GM20000 (cell line): Measurements from ENCODE around the gene HDAC11.

Source experiments
- DNase-seq: peaks from one replicate; pipeline ENCODE4 v3.0.0; 2012; ENCODE audit warnings: low spot score
- CTCF ChIP-seq: IDR thresholded peaks from 2 replicates; pipeline ENCODE4 v1.5.1; 2012; ENCODE audit warnings: mild to moderate bottlenecking, control low read depth; ENCODE audit errors: extremely low read depth, missing control alignments

The HDAC11 gene

DNA sequence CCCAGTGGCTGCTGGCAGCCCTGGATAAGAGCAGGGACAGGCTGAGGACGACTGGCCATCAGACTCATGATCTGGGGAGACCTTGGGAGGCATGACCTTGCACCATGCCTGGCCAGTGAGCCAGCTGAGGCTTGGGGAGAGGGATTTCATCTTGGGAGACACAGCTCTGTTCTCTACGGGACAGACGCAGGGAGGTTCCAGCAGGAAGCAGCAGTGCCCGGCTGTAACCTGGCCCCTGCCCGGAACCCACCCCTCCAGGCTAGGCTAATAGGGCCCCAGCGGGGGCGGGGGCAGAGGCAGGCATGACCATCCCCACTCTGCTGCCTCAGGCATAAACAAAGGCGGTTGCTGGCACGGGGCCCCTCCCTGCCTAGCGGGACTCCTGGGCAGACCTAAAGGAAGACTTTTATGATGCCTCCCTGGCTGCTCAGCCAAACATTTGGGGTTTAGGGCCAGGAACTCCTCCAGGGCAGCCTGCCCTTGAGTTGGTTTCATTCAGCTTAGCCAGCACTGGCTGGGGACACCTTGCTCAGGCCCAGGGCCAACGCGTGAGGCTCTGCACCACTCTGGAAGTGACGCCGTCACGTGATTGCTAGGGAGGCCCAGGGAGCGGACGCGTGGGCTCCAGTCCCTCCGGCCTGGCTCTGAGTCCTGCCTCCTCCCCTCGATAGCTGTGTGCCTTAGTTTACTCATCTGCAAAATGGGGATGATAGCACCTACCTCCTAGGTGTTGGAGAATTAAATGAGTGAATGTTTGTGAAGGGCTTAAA lies 27.6 kb downstream of the HDAC11 start:
- TF ChIP-seq CTCF = no peak
- no peak for DNase-seq

- no peak for DNase-seq
- TF ChIP-seq CTCF = no peak
Measured at GRCh38 chr3:13508496-13508895, 28.4 kb downstream of the HDAC11 start.

- DNase-seq = no peak
- TF ChIP-seq CTCF = no peak
Measured at GRCh38 chr3:13509059-13509815, 29.1 kb downstream of the HDAC11 start.

GRCh38 chr3:13509816-13510192 lies 29.7 kb downstream of the HDAC11 start:
- TF ChIP-seq CTCF = no peak
- DNase-seq = no peak

DNA sequence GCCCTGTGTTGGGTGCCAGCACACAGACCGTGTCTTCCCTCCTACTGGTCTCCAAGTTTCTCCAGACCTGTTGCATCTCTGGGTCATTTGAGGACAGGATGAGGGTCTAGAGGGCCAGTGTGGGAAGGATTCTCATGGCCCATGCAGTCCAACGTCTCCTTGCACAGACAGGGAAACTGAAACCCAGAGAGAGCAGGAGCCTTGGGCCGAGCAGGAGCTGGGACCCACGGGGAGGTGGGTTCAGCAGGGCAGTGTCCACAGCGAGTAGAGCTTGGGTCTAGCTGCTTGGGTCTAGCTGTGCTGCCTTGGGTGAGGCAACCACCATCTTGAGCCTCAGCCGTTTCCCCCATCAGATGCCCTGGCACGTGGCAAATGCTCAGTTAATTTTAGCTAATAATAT lies 32.3 kb downstream of the HDAC11 start:
- DNase-seq = no peak
- TF ChIP-seq CTCF = no peak

- no peak for TF ChIP-seq CTCF
- DNase-seq = no peak
Measured at GRCh38 chr3:13513051-13513912, 33.2 kb downstream of the HDAC11 start.
